Astrocyte (in vitro differentiated cells and primary cell): ENCODE results near the gene FHAD1. TPM values are rescaled to one million over a fixed set of nuclear protein-coding genes. Genes with fewer than 3 reads are reported as not detected.

ENCODE experiments used
- DNase-seq: peaks from one replicate; pipeline ENCODE4 v3.0.0-alpha.2; 2010; ENCODE audit warnings: low read depth
- FAIRE-seq: peaks from 2 replicates; lab custom pipeline; 2011; peaks lifted over from hg19 to GRCh38; lab: Jason Lieb, UNC
- H2AFZ ChIP-seq: 2 replicates; pipeline ENCODE4 v1.6.0; 2012; ENCODE audit warnings: low read depth, low read length, inconsistent platforms
- H3K27ac ChIP-seq: 2 replicates; pipeline ENCODE4 v1.5.1; 2011; ENCODE audit warnings: low read depth, low read length, inconsistent platforms
- H3K27me3 ChIP-seq: 2 replicates; pipeline ENCODE4 v1.6.0; 2011; ENCODE audit warnings: low read length, inconsistent platforms; ENCODE audit not compliant: insufficient read depth
- H3K36me3 ChIP-seq: 2 replicates; pipeline ENCODE4 v1.5.1; 2011; ENCODE audit warnings: low read length, inconsistent platforms; ENCODE audit not compliant: insufficient read depth
- H3K4me1 ChIP-seq: 2 replicates; pipeline ENCODE4 v1.5.1; 2011; ENCODE audit warnings: low read length, inconsistent platforms; ENCODE audit not compliant: insufficient read depth
- H3K4me2 ChIP-seq: 2 replicates; pipeline ENCODE4 v1.6.0; 2012; ENCODE audit warnings: low read length, inconsistent platforms
- H3K4me3 ChIP-seq: 2 replicates; pipeline ENCODE4 v1.5.1; 2011; ENCODE audit warnings: low read depth, mild to moderate bottlenecking, low read length, inconsistent platforms; ENCODE audit not compliant: insufficient read depth
- H3K79me2 ChIP-seq: 2 replicates; pipeline ENCODE4 v1.6.0; 2012; ENCODE audit warnings: mild to moderate bottlenecking, low read length, inconsistent platforms; ENCODE audit not compliant: insufficient read depth
- H3K9ac ChIP-seq: 2 replicates; pipeline ENCODE4 v1.6.0; 2012; ENCODE audit warnings: mild to moderate bottlenecking, low read length, inconsistent platforms
- H3K9me3 ChIP-seq: 2 replicates; pipeline ENCODE4 v1.5.1; 2012; ENCODE audit warnings: low read depth, mild to moderate bottlenecking, low read length, inconsistent platforms; ENCODE audit not compliant: insufficient read depth
- H4K20me1 ChIP-seq: 2 replicates; pipeline ENCODE4 v1.6.0; 2012; ENCODE audit warnings: low read length, inconsistent platforms; ENCODE audit not compliant: insufficient read depth
- H3K27ac Mint-ChIP-seq: one replicate; pipeline ENCODE4 v1.8.0; 2021; ENCODE audit warnings: mild to moderate bottlenecking, mixed read lengths; ENCODE audit not compliant: unreplicated experiment
- H3K27me3 Mint-ChIP-seq: one replicate; pipeline ENCODE4 v1.8.0; 2021; ENCODE audit warnings: low read depth, mixed read lengths; ENCODE audit not compliant: unreplicated experiment
- H3K36me3 Mint-ChIP-seq: one replicate; pipeline ENCODE4 v1.8.0; 2021; ENCODE audit warnings: low read depth, mixed read lengths; ENCODE audit not compliant: unreplicated experiment
- H3K4me1 Mint-ChIP-seq: one replicate; pipeline ENCODE4 v1.8.0; 2021; ENCODE audit warnings: low read depth, mixed read lengths; ENCODE audit not compliant: unreplicated experiment
- H3K4me3 Mint-ChIP-seq: one replicate; pipeline ENCODE4 v1.8.0; 2021; ENCODE audit warnings: mild to moderate bottlenecking, moderate library complexity, mixed read lengths; ENCODE audit not compliant: unreplicated experiment
- H3K9me3 Mint-ChIP-seq: one replicate; pipeline ENCODE4 v1.8.0; 2021; ENCODE audit warnings: mild to moderate bottlenecking, mixed read lengths; ENCODE audit not compliant: unreplicated experiment
- CTCF ChIP-seq: IDR thresholded peaks from 2 replicates; pipeline ENCODE4 v1.5.1; 2011; ENCODE audit warnings: low read depth, mild to moderate bottlenecking, inconsistent platforms, low read length, moderate library complexity; ENCODE audit not compliant: insufficient read depth
- EZH2 ChIP-seq: IDR thresholded peaks from 2 replicates; pipeline ENCODE4 v1.6.1; 2012; ENCODE audit warnings: mild to moderate bottlenecking, low read length, inconsistent platforms; ENCODE audit not compliant: insufficient read depth
- total RNA-seq: library from RNA; stranded (reverse); gene quantifications from 2 replicates; pipeline ENCODE4 v1.2.1, GENCODE V29; 2021

FHAD1 gene
- total RNA-seq, 1 donor from 2014 or later = 0.25 TPM

GRCh38 chr1:15443281-15443680 is 196.3 kb downstream of the FHAD1 start:
- FAIRE-seq (no peak), DNase-seq (no peak)
- Mint-ChIP-seq H3K4me1 (no peaks in the 10 kb centered on the region), H3K27ac (no peak overlapping the region), H3K36me3 (no peaks in the 10 kb centered on the region), H3K9me3 (no peaks in the 10 kb centered on the region), H3K27me3 (peaks cover 34% of the 10 kb centered on the region), H3K4me3 (no peak overlapping the region)
- Histone ChIP-seq H4K20me1 (no peaks in the 10 kb centered on the region), H3K27ac (no peak overlapping the region), H3K9ac (no peak overlapping the region), H2AFZ (no peak overlapping the region), H3K4me2 (no peak overlapping the region), H3K27me3 (peaks cover 4% of the 10 kb centered on the region), H3K4me1 (no peaks in the 10 kb centered on the region), H3K36me3 (no peaks in the 10 kb centered on the region), H3K79me2 (no peaks in the 10 kb centered on the region), H3K4me3 (no peak overlapping the region), H3K9me3 (no peaks in the 10 kb centered on the region)
- TF ChIP-seq EZH2 (no peak), CTCF (no peak)

- Histone ChIP-seq H3K27me3 (peaks cover 4% of the 10 kb centered on the region), H3K4me3 (no peak overlapping the region), H2AFZ (no peak overlapping the region), H3K79me2 (no peaks in the 10 kb centered on the region), H3K4me2 (no peak overlapping the region), H3K36me3 (no peaks in the 10 kb centered on the region), H3K4me1 (no peaks in the 10 kb centered on the region), H3K9ac (no peak overlapping the region), H3K27ac (no peak overlapping the region), H4K20me1 (no peaks in the 10 kb centered on the region), H3K9me3 (no peaks in the 10 kb centered on the region)
- DNase-seq (no peak), FAIRE-seq (no peak)
- H3K36me3 Mint-ChIP-seq = no peaks in the 10 kb centered on the region
- no peaks in the 10 kb centered on the region for H3K9me3 Mint-ChIP-seq
- H3K4me3 Mint-ChIP-seq = no peak overlapping the region
- no peaks in the 10 kb centered on the region for H3K4me1 Mint-ChIP-seq
- TF ChIP-seq CTCF (no peak), EZH2 (no peak)
- peaks cover 29% of the 10 kb centered on the region for H3K27me3 Mint-ChIP-seq
- H3K27ac Mint-ChIP-seq = no peak overlapping the region
Measured at GRCh38 chr1:15444468-15445389, 197.7 kb downstream of the FHAD1 start.
